Testis (tissue), 2 donors: ENCODE data around the gene TNS3.

Experiments
- CTCF ChIP-seq, 3 experiments: fragments of 450-650 bp in 2 of 3; fragments of 200-600 bp in 1 of 3; sonication (generic) in 1 of 3; IDR thresholded peaks; one replicate each; pipeline ENCODE4 v1.5.1; 2016 to 2019; ENCODE audit warnings: antibody characterized with exemption in 3 of 3, mild to moderate bottlenecking in 2 of 3, moderate library complexity in 1 of 3
- POLR2A ChIP-seq: fragments of 450-650 bp; IDR thresholded peaks from one replicate; pipeline ENCODE4 v1.6.1; 2017; ENCODE audit warnings: antibody characterized with exemption, mild to moderate bottlenecking, moderate library complexity

GRCh38 chr7:47405921-47406800 lies 175.8 kb downstream of the TNS3 start:
- TF ChIP-seq CTCF (IDR thresholded peaks at IDR 0.05) (no peak), POLR2A (no peak)
